ENCODE results near the gene SPON1. TPM values are rescaled to one million over a fixed set of nuclear protein-coding genes. Genes with fewer than 3 reads are reported as not detected.
"Not testable (repeated sequence)": the region's sequence is repeated elsewhere in the genome, so short reads cannot be mapped to it uniquely, and the experiment has no call there.

Gene SPON1
- total RNA-seq, 4 donors from 2014 or later, result 80.2 to 141 (median 103) TPM

GRCh38 chr11:14149683-14150082 is 187.2 kb downstream of the SPON1 start:
- DNase-seq (ENCODE audit: low spot score), result no peak
- TF ChIP-seq, protein P1, sequence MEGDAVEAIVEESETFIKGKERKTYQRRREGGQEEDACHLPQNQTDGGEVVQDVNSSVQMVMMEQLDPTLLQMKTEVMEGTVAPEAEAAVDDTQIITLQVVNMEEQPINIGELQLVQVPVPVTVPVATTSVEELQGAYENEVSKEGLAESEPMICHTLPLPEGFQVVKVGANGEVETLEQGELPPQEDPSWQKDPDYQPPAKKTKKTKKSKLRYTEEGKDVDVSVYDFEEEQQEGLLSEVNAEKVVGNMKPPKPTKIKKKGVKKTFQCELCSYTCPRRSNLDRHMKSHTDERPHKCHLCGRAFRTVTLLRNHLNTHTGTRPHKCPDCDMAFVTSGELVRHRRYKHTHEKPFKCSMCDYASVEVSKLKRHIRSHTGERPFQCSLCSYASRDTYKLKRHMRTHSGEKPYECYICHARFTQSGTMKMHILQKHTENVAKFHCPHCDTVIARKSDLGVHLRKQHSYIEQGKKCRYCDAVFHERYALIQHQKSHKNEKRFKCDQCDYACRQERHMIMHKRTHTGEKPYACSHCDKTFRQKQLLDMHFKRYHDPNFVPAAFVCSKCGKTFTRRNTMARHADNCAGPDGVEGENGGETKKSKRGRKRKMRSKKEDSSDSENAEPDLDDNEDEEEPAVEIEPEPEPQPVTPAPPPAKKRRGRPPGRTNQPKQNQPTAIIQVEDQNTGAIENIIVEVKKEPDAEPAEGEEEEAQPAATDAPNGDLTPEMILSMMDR (IDR thresholded peaks at IDR 0.05), result no peak
- ATAC-seq (ENCODE audit: low FRiP score), result no peak

DNA sequence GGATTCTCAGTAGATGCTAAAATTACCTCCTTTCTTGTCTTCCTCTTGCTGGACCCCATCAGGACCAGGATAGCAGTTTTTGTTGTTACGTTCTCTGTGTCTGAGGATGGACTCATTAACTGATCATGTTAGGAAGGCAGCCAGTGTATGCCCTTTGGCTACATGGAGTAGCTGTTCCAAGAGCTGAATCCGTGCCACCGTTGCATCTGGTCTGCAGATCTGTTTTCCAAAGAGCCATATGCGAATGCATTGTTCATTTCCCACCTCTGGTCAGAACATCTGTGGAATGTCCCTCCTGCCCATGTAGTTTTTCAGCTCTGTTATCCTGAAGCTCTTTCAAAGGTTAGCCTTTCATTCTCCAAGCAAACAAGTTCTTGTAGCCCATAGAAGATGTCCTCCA is 188.4 kb downstream of the SPON1 start:
- DNase-seq (ENCODE audit: low spot score), result no peak
- TF ChIP-seq, protein P1 (IDR thresholded peaks at IDR 0.05), result no peak
- ATAC-seq (ENCODE audit: low FRiP score), result no peak

GRCh38 chr11:14154103-14154502 is 191.6 kb downstream of the SPON1 start:
- DNase-seq (ENCODE audit: low spot score); ATAC-seq (ENCODE audit: low FRiP score): not testable (repeated sequence)

- no peak for ATAC-seq (ENCODE audit: low FRiP score)
- DNase-seq (ENCODE audit: low spot score), result no peak
- TF ChIP-seq, protein P1 (IDR thresholded peaks at IDR 0.05), result no peak
These were observed 195.9 kb downstream of the SPON1 start for GRCh38 chr11:14158393-14158792.

- TF ChIP-seq, protein P1 (IDR thresholded peaks at IDR 0.05), result no peak
- DNase-seq (ENCODE audit: low spot score) (no peak), ATAC-seq (ENCODE audit: low FRiP score) (no peak)
These were observed 201.1 kb downstream of the SPON1 start for GRCh38 chr11:14163576-14163975.

DNA sequence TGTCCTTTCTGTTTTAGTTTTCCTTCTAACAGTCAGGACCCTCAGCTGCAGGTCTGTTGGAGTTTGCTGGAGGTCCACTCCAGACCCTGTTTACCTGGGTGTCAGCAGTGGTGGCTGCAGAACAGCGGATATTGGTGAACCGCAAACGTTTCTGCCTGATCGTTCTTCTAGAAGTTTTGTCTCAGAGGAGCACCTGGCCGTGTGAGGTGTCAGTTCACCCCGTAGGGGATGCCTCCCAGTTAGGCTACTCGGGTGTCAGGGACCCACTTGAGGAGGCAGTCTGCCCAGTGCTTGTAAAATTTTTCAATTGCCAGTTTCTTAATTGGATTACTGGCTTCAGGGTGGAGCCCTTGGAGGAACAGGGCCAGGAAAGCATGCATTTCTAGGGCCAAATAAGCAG is 211.2 kb downstream of the SPON1 start:
- ATAC-seq (ENCODE audit: low FRiP score); DNase-seq (ENCODE audit: low spot score): not testable (repeated sequence)

GRCh38 chr11:14179116-14179820 is 216.7 kb downstream of the SPON1 start:
- no peak for ATAC-seq (ENCODE audit: low FRiP score)
- no peak for DNase-seq (ENCODE audit: low spot score)
- TF ChIP-seq, protein P1 (IDR thresholded peaks at IDR 0.05), result no peak

DNA sequence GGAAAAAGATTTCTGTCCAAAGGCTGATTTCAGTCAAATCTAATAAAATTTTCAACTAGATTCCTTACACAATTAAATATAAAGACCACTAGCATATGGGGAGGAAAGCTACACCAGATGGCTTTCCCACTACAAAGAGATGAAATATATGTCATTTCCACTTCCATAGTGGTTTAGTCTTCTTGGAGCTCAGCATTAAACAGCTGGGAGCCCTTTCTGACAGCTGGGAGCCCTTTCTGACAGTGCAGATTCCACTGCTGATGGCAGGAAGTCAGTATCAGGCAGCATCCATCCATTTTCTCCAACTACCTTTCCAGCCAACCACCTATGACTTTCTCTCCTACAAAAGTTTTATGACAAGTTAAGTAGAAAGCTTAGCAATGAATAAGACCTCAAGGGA is 218.6 kb downstream of the SPON1 start:
- DNase-seq (ENCODE audit: low spot score) (no peak), ATAC-seq (ENCODE audit: low FRiP score) (no peak)
- TF ChIP-seq, protein P1 (IDR thresholded peaks at IDR 0.05), result no peak
